GM23338 (cell line): ENCODE data around the gene TLE2. TPM values are rescaled to one million over a fixed set of nuclear protein-coding genes. Genes with fewer than 3 reads are reported as not detected.

ENCODE experiments used
- ATAC-seq: fragments of 200-7000 bp; cut with Tn5 transposase; 3 replicates; pipeline ENCODE4 v1.9.1; 2020
- DNase-seq: peaks from one replicate; pipeline ENCODE4 v3.0.0-alpha.2; 2015; ENCODE audit warnings: low spot score
- H2AFZ ChIP-seq: fragments of 200-600 bp; sonication (generic); 2 replicates; pipeline ENCODE4 v1.8.0; 2016; ENCODE audit warnings: antibody characterized with exemption, mild to moderate bottlenecking, moderate library complexity
- H3F3A ChIP-seq: fragments of 200-600 bp; sonication (generic); replicated peaks from 2 replicates; pipeline ENCODE4 v1.8.0; 2017; ENCODE audit warnings: antibody characterized with exemption, mixed run types, low read depth
- H3K27ac ChIP-seq: fragments of 200-600 bp; sonication (generic); 2 replicates; pipeline ENCODE4 v1.6.1; 2016; ENCODE audit warnings: low read depth
- H3K27me3 ChIP-seq: fragments of 200-600 bp; sonication (generic); 2 replicates; pipeline ENCODE4 v1.8.0; 2016; ENCODE audit warnings: mild to moderate bottlenecking, mixed run types, moderate library complexity; ENCODE audit not compliant: insufficient read depth
- H3K36me3 ChIP-seq: fragments of 200-600 bp; sonication (generic); 2 replicates; pipeline ENCODE4 v1.8.0; 2016; ENCODE audit warnings: mild to moderate bottlenecking; ENCODE audit not compliant: insufficient read depth
- H3K4me1 ChIP-seq: fragments of 200-600 bp; sonication (generic); 2 replicates; pipeline ENCODE4 v1.8.0; 2016; ENCODE audit warnings: mild to moderate bottlenecking, moderate library complexity; ENCODE audit not compliant: insufficient read depth
- H3K4me2 ChIP-seq: fragments of 200-600 bp; sonication (generic); 2 replicates; pipeline ENCODE4 v1.7.1; 2017; ENCODE audit warnings: mixed run types
- H3K4me3 ChIP-seq: fragments of 200-600 bp; sonication (generic); 2 replicates; pipeline ENCODE4 v1.6.1; 2016; ENCODE audit warnings: mixed run types
- H3K79me2 ChIP-seq: fragments of 200-600 bp; sonication (generic); replicated peaks from 2 replicates; pipeline ENCODE4 v1.8.0; 2017; ENCODE audit warnings: mild to moderate bottlenecking; ENCODE audit not compliant: insufficient read depth
- H3K9me2 ChIP-seq: fragments of 200-600 bp; sonication (generic); 2 replicates; pipeline ENCODE4 v1.8.0; 2017; ENCODE audit not compliant: insufficient read depth
- H4K20me1 ChIP-seq: fragments of 200-600 bp; sonication (generic); replicated peaks from 2 replicates; pipeline ENCODE4 v1.8.0; 2017; ENCODE audit warnings: mild to moderate bottlenecking; ENCODE audit not compliant: insufficient read depth
- H3K27ac Mint-ChIP-seq: 2 replicates; pipeline ENCODE4 v1.8.0; 2020; ENCODE audit warnings: inconsistent platforms, mild to moderate bottlenecking, moderate library complexity, mixed read lengths
- H3K27me3 Mint-ChIP-seq: 3 replicates; pipeline ENCODE4 v1.8.0; 2022; ENCODE audit warnings: low read depth, mild to moderate bottlenecking, moderate library complexity, mixed read lengths, inconsistent platforms; ENCODE audit not compliant: insufficient read depth, poor library complexity
- H3K36me3 Mint-ChIP-seq: 3 replicates; pipeline ENCODE4 v1.8.0; 2021; ENCODE audit warnings: low read depth, mild to moderate bottlenecking, inconsistent platforms, moderate library complexity, mixed read lengths
- H3K4me1 Mint-ChIP-seq: 3 replicates; pipeline ENCODE4 v1.8.0; 2020; ENCODE audit warnings: mild to moderate bottlenecking, inconsistent platforms, mixed read lengths
- H3K4me3 Mint-ChIP-seq: 3 replicates; pipeline ENCODE4 v1.8.0; 2021; ENCODE audit warnings: moderate library complexity, mild to moderate bottlenecking, inconsistent platforms, mixed read lengths
- H3K9me3 Mint-ChIP-seq: 3 replicates; pipeline ENCODE4 v1.8.0; 2020; ENCODE audit warnings: moderate library complexity, mild to moderate bottlenecking, inconsistent platforms, mixed read lengths
- ETS1 ChIP-seq: IDR thresholded peaks from 2 replicates; pipeline ENCODE4 v1.6.1; 2016; ENCODE audit warnings: antibody characterized with exemption
- POLR2AphosphoS5 ChIP-seq: IDR thresholded peaks from 2 replicates; pipeline ENCODE4 v1.6.1; 2016; ENCODE audit warnings: antibody characterized with exemption, low read depth
- ZNF114 ChIP-seq: fragments of 250-450 bp; sonication (Bioruptor Pico); IDR thresholded peaks from 2 replicates; pipeline ENCODE4 v1.5.0; 2020; ENCODE audit warnings: mild to moderate bottlenecking, moderate library complexity
- ZNF331 ChIP-seq: fragments of 250-450 bp; sonication (Bioruptor Pico); IDR thresholded peaks from 2 replicates; pipeline ENCODE4 v1.5.0; 2020; ENCODE audit warnings: low read depth, mild to moderate bottlenecking, moderate library complexity
- polyA plus RNA-seq: library from polyadenylated mRNA; unstranded; fragments of >200 nt; fragmentation: Nextera tagmentation; extraction: Ambion mirVana; gene quantifications from 2 replicates; pipeline ENCODE4 v1.2.1, GENCODE V29; 2016
- total RNA-seq: library from RNA; depleted of rRNA; stranded (reverse); fragments of >200 nt; shearing (Covaris generic); gene quantifications from 2 replicates; pipeline ENCODE4 v1.2.3, GENCODE V29; 2014
- TF ChIP-seq, protein P1 (sequence below): fragments of 250-450 bp; sonication (Bioruptor Pico); IDR thresholded peaks from 2 replicates; pipeline ENCODE4 v1.5.0; 2020; ENCODE audit warnings: mild to moderate bottlenecking, moderate library complexity

The TLE2 gene
- total and polyA plus RNA-seq, 2 experiments from 2014 or later = 5.2 to 22.8 TPM

DNA sequence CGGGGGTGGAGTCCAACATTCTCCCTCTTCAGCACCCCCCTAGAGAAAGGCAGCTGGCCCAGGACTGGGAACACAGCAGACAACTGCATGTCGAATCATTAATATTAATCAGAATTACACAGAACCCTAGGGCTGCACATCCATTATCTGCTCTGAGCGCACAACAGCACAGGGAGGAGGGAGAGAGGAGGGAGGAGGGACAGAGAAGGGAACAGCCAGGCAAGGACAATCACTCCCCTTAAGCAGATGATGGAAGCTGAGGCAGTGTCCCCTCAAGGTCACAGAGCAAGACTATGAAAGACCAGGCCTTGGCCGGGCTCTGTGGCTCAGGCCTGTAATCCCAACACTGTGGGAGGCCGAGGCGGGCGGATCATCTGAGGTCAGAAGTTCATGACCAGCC is 26.0 kb downstream of the TLE2 start (continued):
- no peak for TF ChIP-seq ETS1
- no peak for TF ChIP-seq POLR2AphosphoS5

DNA sequence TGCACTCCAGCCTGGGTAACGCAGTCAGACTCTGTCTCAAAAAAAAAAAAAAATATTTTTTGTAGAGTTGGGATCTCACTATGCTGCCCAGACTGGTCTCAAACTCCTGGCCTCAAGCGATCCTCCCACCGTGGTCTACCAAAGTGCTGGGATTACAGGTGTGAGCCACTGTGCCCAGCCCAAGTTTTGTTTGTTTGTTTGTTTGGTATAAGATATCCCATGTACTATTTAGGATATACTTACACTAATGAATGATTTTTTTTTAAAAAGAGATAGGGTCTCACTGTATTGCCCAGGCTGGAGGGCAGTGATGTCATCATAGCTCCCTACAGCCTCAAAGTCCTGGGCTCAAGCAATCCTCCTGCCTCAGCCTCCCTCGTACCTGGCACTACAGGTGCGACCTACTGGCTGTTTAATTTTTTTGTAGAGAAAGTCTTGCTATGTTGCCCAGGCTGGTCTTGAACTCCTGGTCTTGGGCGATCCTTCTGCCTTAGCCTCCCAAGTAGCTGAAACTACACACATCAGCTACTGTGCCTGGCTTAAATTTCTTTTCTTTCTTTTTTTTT is 27.8 kb downstream of the TLE2 start:
- H3K27ac Mint-ChIP-seq = no peak overlapping the region
- H3K27me3 Mint-ChIP-seq = peaks cover 5% of the 10 kb centered on the region

More for the DNA sequence above, 27.8 kb downstream of the TLE2 start:
- H3K4me3 ChIP-seq = no peak overlapping the region
- Mint-ChIP-seq H3K9me3 (no peaks in the 10 kb centered on the region; the same call in 2 of the 3 replicates), H3K4me1 (0 out of 3 replicates have a peak, but pooled peaks cover 3% of the 10 kb centered on the region), H3K36me3 (peaks cover 7% of the 10 kb centered on the region; the same call in 2 of the 3 replicates), H3K4me3 (no peak overlapping the region)
- no peak overlapping the region for H2AFZ ChIP-seq
- DNase-seq = no peak
- H3K36me3 ChIP-seq = no peaks in the 10 kb centered on the region
- no peak for ATAC-seq
- no peaks in the 10 kb centered on the region for H3K9me2 ChIP-seq
- H3K27me3 ChIP-seq = no peaks in the 10 kb centered on the region
- no peaks in the 10 kb centered on the region for H3K79me2 ChIP-seq
- H3K27ac ChIP-seq = no peak overlapping the region
- no peaks in the 10 kb centered on the region; the same call in 1 of the 2 replicates for H3K4me1 ChIP-seq
- H3F3A ChIP-seq = no peaks in the 10 kb centered on the region
- no peaks in the 10 kb centered on the region; the same call in 1 of the 2 replicates for H4K20me1 ChIP-seq
- no peak overlapping the region for H3K4me2 ChIP-seq
- no peak for TF ChIP-seq ZNF331
- TF ChIP-seq, protein P1, sequence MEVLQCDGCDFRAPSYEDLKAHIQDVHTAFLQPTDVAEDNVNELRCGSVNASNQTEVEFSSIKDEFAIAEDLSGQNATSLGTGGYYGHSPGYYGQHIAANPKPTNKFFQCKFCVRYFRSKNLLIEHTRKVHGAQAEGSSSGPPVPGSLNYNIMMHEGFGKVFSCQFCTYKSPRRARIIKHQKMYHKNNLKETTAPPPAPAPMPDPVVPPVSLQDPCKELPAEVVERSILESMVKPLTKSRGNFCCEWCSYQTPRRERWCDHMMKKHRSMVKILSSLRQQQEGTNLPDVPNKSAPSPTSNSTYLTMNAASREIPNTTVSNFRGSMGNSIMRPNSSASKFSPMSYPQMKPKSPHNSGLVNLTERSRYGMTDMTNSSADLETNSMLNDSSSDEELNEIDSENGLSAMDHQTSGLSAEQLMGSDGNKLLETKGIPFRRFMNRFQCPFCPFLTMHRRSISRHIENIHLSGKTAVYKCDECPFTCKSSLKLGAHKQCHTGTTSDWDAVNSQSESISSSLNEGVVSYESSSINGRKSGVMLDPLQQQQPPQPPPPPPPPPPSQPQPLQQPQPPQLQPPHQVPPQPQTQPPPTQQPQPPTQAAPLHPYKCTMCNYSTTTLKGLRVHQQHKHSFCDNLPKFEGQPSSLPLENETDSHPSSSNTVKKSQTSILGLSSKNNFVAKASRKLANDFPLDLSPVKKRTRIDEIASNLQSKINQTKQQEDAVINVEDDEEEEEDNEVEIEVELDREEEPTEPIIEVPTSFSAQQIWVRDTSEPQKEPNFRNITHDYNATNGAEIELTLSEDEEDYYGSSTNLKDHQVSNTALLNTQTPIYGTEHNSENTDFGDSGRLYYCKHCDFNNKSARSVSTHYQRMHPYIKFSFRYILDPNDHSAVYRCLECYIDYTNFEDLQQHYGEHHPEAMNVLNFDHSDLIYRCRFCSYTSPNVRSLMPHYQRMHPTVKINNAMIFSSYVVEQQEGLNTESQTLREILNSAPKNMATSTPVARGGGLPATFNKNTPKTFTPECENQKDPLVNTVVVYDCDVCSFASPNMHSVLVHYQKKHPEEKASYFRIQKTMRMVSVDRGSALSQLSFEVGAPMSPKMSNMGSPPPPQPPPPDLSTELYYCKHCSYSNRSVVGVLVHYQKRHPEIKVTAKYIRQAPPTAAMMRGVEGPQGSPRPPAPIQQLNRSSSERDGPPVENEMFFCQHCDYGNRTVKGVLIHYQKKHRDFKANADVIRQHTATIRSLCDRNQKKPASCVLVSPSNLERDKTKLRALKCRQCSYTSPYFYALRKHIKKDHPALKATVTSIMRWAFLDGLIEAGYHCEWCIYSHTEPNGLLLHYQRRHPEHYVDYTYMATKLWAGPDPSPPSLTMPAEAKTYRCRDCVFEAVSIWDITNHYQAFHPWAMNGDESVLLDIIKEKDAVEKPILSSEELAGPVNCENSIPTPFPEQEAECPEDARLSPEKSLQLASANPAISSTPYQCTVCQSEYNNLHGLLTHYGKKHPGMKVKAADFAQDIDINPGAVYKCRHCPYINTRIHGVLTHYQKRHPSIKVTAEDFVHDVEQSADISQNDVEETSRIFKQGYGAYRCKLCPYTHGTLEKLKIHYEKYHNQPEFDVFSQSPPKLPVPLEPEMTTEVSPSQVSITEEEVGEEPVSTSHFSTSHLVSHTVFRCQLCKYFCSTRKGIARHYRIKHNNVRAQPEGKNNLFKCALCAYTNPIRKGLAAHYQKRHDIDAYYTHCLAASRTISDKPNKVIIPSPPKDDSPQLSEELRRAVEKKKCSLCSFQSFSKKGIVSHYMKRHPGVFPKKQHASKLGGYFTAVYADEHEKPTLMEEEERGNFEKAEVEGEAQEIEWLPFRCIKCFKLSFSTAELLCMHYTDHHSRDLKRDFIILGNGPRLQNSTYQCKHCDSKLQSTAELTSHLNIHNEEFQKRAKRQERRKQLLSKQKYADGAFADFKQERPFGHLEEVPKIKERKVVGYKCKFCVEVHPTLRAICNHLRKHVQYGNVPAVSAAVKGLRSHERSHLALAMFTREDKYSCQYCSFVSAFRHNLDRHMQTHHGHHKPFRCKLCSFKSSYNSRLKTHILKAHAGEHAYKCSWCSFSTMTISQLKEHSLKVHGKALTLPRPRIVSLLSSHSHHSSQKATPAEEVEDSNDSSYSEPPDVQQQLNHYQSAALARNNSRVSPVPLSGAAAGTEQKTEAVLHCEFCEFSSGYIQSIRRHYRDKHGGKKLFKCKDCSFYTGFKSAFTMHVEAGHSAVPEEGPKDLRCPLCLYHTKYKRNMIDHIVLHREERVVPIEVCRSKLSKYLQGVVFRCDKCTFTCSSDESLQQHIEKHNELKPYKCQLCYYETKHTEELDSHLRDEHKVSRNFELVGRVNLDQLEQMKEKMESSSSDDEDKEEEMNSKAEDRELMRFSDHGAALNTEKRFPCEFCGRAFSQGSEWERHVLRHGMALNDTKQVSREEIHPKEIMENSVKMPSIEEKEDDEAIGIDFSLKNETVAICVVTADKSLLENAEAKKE (CRISPR knock-in tag) = no peak
- no peak for TF ChIP-seq ZNF114 (CRISPR knock-in tag)
